ENCODE results near the gene GALNT13. TPM values are rescaled to one million over a fixed set of nuclear protein-coding genes. Genes with fewer than 3 reads are reported as not detected.

The GALNT13 gene
- polyA plus RNA-seq, 3 donors: not detected

DNA sequence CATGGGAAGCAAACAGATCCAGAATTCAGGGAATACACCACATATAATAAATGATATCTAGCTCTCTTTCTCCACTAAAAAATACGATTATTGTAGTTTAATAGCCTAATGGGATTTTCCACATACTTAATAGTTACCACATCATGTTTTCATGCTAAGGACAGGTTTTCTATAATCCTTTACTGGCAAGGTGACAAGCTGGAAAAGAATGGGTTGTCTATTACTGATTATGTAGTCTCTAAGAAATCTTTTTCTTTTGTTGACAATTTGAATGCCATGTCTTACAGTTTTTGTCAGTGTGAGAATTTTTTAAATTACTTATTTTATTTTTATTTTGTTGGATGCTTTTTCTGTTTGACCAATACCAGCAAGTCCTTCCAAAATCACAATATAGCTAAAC is 177.8 kb downstream of the GALNT13 start:
- Mint-ChIP-seq H3K27ac (no peak overlapping the region), H3K36me3 (no peaks in the 10 kb centered on the region), H3K4me3 (no peak overlapping the region), H3K4me1 (no peaks in the 10 kb centered on the region), H3K27me3 (ENCODE audit: low read depth in 3 of 3) (peaks cover 0 to 3% (median 0%) of the 10 kb centered on the region in 3 donors), H3K9me3 (peaks cover 0 to 3% (median 0%) of the 10 kb centered on the region in 7 donors)
- no peak overlapping the region for H3K4me2 ChIP-seq (replicated peaks; ENCODE audit: extremely low read depth, low read length, poor library complexity, severe bottlenecking)
- no peak for DNase-seq
- H4K20me1 ChIP-seq (ENCODE audit: insufficient read depth, low read length): no peaks in the 10 kb centered on the region
- H3K4me1 ChIP-seq (ENCODE audit: control insufficient read depth in 1 of 2, insufficient read depth in 2 of 2, low read length in 2 of 2): no peaks in the 10 kb centered on the region
- H3K27ac ChIP-seq (ENCODE audit: low read depth in 1 of 2, low read length in 2 of 2): no peak overlapping the region
- H3K27me3 ChIP-seq (ENCODE audit: control insufficient read depth in 2 of 2, insufficient read depth in 2 of 2, low read length in 2 of 2): no peaks in the 10 kb centered on the region
- H2AFZ ChIP-seq (ENCODE audit: insufficient read depth, low read depth, low read length, poor library complexity, severe bottlenecking): no peak overlapping the region
- no peaks in the 10 kb centered on the region for H3K36me3 ChIP-seq (replicated peaks in 1 of 2; ENCODE audit: control insufficient read depth in 1 of 2, insufficient read depth in 2 of 2, low read length in 2 of 2)
- intact Hi-C loops (cut with micrococcal nuclease): no loop called here
- WGBS (ENCODE audit: insufficient coverage): no CpG with 5 or more reads among the region's 1 CpG
- H3K79me2 ChIP-seq (ENCODE audit: insufficient read depth, low read length): no peaks in the 10 kb centered on the region
- H3K4me3 ChIP-seq (replicated peaks in 1 of 3; ENCODE audit: low read depth in 2 of 3, low read length in 3 of 3): no peak overlapping the region
- H3K9ac ChIP-seq (ENCODE audit: insufficient read depth, low read length, poor library complexity, severe bottlenecking): no peak overlapping the region
- no peaks in the 10 kb centered on the region for H3K9me3 ChIP-seq (replicated peaks in 1 of 2; ENCODE audit: control insufficient read depth in 1 of 2, insufficient read depth in 1 of 2, low read length in 2 of 2)
- TF ChIP-seq CTCF (IDR thresholded peaks at IDR 0.05): no peak

GRCh38 chr2:154067124-154067523 is 195.4 kb downstream of the GALNT13 start:
- Histone ChIP-seq H3K4me2 (replicated peaks; ENCODE audit: extremely low read depth, low read length, poor library complexity, severe bottlenecking) (no peak overlapping the region), H3K79me2 (ENCODE audit: insufficient read depth, low read length) (no peaks in the 10 kb centered on the region), H3K36me3 (replicated peaks in 1 of 2; ENCODE audit: control insufficient read depth in 1 of 2, insufficient read depth in 2 of 2, low read length in 2 of 2) (no peaks in the 10 kb centered on the region), H3K4me1 (ENCODE audit: control insufficient read depth in 1 of 2, insufficient read depth in 2 of 2, low read length in 2 of 2) (no peaks in the 10 kb centered on the region), H3K9me3 (replicated peaks in 1 of 2; ENCODE audit: control insufficient read depth in 1 of 2, insufficient read depth in 1 of 2, low read length in 2 of 2) (peaks cover 19 to 23% of the 10 kb centered on the region in 2 donors), H4K20me1 (ENCODE audit: insufficient read depth, low read length) (no peaks in the 10 kb centered on the region), H3K27me3 (ENCODE audit: control insufficient read depth in 2 of 2, insufficient read depth in 2 of 2, low read length in 2 of 2) (no peaks in the 10 kb centered on the region), H3K9ac (ENCODE audit: insufficient read depth, low read length, poor library complexity, severe bottlenecking) (no peak overlapping the region), H2AFZ (ENCODE audit: insufficient read depth, low read depth, low read length, poor library complexity, severe bottlenecking) (no peak overlapping the region), H3K4me3 (replicated peaks in 1 of 3; ENCODE audit: low read depth in 2 of 3, low read length in 3 of 3) (no peak overlapping the region), H3K27ac (ENCODE audit: low read depth in 1 of 2, low read length in 2 of 2) (no peak overlapping the region)
- Mint-ChIP-seq H3K4me3 (no peak overlapping the region), H3K36me3 (no peaks in the 10 kb centered on the region), H3K4me1 (no peaks in the 10 kb centered on the region), H3K9me3 (peaks cover 1 to 22% (median 7%) of the 10 kb centered on the region in 7 donors), H3K27me3 (ENCODE audit: low read depth in 3 of 3) (peaks cover 0 to 2% (median 0%) of the 10 kb centered on the region in 3 donors), H3K27ac (no peak overlapping the region)
- intact Hi-C loops (cut with micrococcal nuclease): no loop called here
- TF ChIP-seq CTCF (IDR thresholded peaks at IDR 0.05): no peak
- no peak for DNase-seq

Measured in CD14-positive monocyte (primary cell).